T-helper 2 cell treated with Interferon-gamma antibody and Interleukin-4, amounts not matched to agents 100 ng/mL and 5 ng/mL, for 36 hours (primary cell): ENCODE measurements around the gene SMAP2. TPM values are rescaled to one million over a fixed set of nuclear protein-coding genes. Genes with fewer than 3 reads are reported as not detected.

Experiments
- intact Hi-C: fragments of 100-400 bp; cut with micrococcal nuclease; formaldehyde crosslinking; loops from one replicate; pipeline ENCODE4 v1.15.1; 2023
- total RNA-seq: library from RNA; stranded (reverse); gene quantifications from 2 replicates; pipeline ENCODE4 v1.2.3, GENCODE V29; 2022

SMAP2 gene
- total RNA-seq, 1 donor from 2014 or later: 107 TPM

- intact Hi-C loops: no loop called here
Observed at GRCh38 chr1:40454873-40455272, 81.3 kb downstream of the SMAP2 start.

- intact Hi-C loops: no loop called here
Observed at GRCh38 chr1:40462956-40463590, 89.5 kb downstream of the SMAP2 start.

- intact Hi-C loops: no loop called here
Observed at GRCh38 chr1:40469327-40469726, 95.8 kb downstream of the SMAP2 start.

Other genes starting within 250 kb of the SMAP2 start
- gene RLF, start 212.3 kb upstream of the SMAP2 start, total RNA-seq: 17.7 and 18.0 TPM in 2 replicates
- gene TMCO2, start 125.8 kb upstream of the SMAP2 start, total RNA-seq: 0.32 TPM in 1 of 2 replicates, not detected in the other
- gene ZMPSTE24, start 115.5 kb upstream of the SMAP2 start, total RNA-seq: 33.6 and 33.9 TPM in 2 replicates
- gene COL9A2, start 56.4 kb upstream of the SMAP2 start, total RNA-seq: 8.9 and 9.9 TPM in 2 replicates
- gene ZFP69B, start 76.7 kb downstream of the SMAP2 start, total RNA-seq: 2.8 and 3.5 TPM in 2 replicates
- 4.1 and 4.7 TPM in 2 replicates for gene ZFP69, start 103.6 kb downstream of the SMAP2 start, total RNA-seq
- 14.0 and 17.9 TPM in 2 replicates for gene EXO5, start 135.0 kb downstream of the SMAP2 start, total RNA-seq
- gene ZNF684, start 157.9 kb downstream of the SMAP2 start, total RNA-seq: 5.6 and 6.3 TPM in 2 replicates